Activated CD8-positive, alpha-beta memory T cell treated with anti-CD3 and anti-CD28 coated beads, Interleukin-2, amount 10 ng/mL, durations not matched to agents 7 days and 5 days (primary cell): ENCODE measurements around the gene YARS1. TPM values are rescaled to one million over a fixed set of nuclear protein-coding genes. Genes with fewer than 3 reads are reported as not detected.

Experiments
- ATAC-seq: fragments of 150-1000 bp; cut with Tn5 transposase; one replicate; pipeline ENCODE4 v1.10.0; 2021; ENCODE audit warnings: moderate library complexity
- CTCF ChIA-PET: fragments of 350-600 bp; sonication (Branson Sonifier 250); formaldehyde crosslinking; loops from one replicate; lab custom pipeline; 2021; ENCODE audit warnings: antibody characterized with exemption; lab: Charles Lee
- DNase-seq: peaks from one replicate; pipeline ENCODE4 v3.0.0-alpha.2; 2020
- H3K27ac Mint-ChIP-seq: one replicate; pipeline ENCODE4 v1.8.0; 2021; ENCODE audit warnings: mild to moderate bottlenecking, mixed read lengths
- H3K27me3 Mint-ChIP-seq: one replicate; pipeline ENCODE4 v1.8.0; 2021; ENCODE audit warnings: mixed read lengths
- H3K36me3 Mint-ChIP-seq: one replicate; pipeline ENCODE4 v1.8.0; 2021; ENCODE audit warnings: mild to moderate bottlenecking, mixed read lengths
- H3K4me1 Mint-ChIP-seq: one replicate; pipeline ENCODE4 v1.8.0; 2021; ENCODE audit warnings: mixed read lengths
- H3K4me3 Mint-ChIP-seq: one replicate; pipeline ENCODE4 v1.8.0; 2021; ENCODE audit warnings: mild to moderate bottlenecking, moderate library complexity, mixed read lengths
- H3K9me3 Mint-ChIP-seq: one replicate; pipeline ENCODE4 v1.8.0; 2022; ENCODE audit warnings: low read depth, mixed read lengths
- total RNA-seq, 2 experiments: library from RNA; stranded (reverse); gene quantifications; one replicate each; pipeline ENCODE4 v1.2.3, GENCODE V29; 2021

Gene YARS1
- total RNA-seq, 2 experiments from 2014 or later = 192 to 238 TPM

DNA sequence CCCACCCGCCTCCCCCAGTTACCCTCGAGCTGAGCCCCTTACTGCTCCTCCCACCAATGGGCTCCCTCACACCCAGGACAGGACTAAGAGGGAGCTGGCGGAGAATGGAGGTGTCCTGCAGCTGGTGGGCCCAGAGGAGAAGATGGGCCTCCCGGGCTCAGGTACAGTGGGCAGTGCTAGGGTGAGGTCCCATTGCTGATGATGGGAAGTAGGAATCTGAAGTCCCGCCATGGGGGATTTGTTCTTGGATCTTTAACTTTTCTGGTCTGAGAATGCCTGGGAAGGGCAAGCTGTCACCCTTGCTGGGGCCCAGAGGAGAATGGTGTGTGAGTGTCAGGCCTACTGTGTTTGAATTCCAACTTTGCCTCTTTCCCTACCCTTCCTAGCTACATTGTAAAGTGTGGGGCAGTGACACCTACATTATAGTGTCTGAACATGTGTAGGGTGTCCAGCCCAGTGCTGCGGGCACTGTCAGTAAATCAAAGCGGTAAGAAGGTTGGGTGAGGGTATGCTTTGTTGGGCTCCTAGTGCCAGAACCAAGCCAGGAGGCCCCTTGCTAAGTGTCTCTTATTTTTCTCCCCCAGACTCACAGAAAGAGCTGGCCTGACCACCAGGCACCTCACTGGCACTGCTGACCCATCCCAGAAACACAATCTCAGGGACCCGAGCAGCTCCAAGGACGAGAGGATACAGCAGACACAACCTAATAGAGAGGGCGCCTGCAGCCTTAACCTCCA, 44.7 kb downstream of the YARS1 start:
- Mint-ChIP-seq H3K4me1 (peaks cover 6% of the 10 kb centered on the region), H3K36me3 (peaks cover 14% of the 10 kb centered on the region), H3K9me3 (no peaks in the 10 kb centered on the region), H3K27me3 (no peaks in the 10 kb centered on the region), H3K4me3 (no peak overlapping the region), H3K27ac (no peak overlapping the region)
- ATAC-seq (no peak), DNase-seq (no peak)
- CTCF ChIA-PET = interaction anchor here (0.6 to 9.3 kb wide), 33 partner anchors 9 to 524 kb away, joined by 3 to 153 read pairs (median 4); partner anchors contain the start of genes S100PBP and YARS1

DNA sequence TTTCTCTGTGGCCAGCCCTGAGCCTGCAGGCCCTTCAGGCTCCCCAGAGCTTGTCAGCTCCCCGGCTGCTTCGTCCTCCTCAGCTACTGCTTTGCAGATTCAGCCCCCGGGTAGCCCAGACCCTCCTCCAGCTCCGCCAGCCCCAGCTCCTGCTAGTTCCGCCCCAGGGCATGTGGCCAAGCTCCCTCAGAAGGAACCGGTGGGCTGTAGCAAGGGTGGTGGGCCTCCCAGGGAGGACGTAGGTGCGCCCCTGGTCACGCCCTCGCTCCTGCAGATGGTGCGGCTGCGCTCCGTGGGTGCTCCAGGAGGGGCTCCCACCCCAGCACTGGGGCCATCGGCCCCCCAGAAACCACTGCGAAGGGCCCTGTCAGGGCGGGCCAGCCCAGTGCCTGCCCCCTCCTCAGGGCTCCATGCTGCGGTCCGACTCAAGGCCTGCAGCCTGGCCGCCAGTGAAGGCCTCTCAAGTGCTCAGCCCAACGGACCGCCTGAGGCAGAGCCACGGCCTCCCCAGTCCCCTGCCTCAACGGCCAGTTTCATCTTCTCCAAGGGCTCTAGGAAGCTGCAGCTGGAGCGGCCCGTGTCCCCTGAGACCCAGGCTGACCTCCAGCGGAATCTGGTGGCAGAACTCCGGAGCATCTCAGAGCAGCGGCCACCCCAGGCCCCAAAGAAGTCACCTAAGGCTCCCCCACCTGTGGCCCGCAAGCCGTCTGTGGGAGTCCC, 45.4 kb downstream of the YARS1 start:
- DNase-seq = no peak
- H3K27me3 Mint-ChIP-seq = no peaks in the 10 kb centered on the region
- no peak overlapping the region for H3K27ac Mint-ChIP-seq
- ATAC-seq = no peak
- peaks cover 14% of the 10 kb centered on the region for H3K36me3 Mint-ChIP-seq
- peaks cover 6% of the 10 kb centered on the region for H3K4me1 Mint-ChIP-seq
- no peak overlapping the region for H3K4me3 Mint-ChIP-seq
- CTCF ChIA-PET = interaction anchor here (1.0 to 9.3 kb wide), 8 partner anchors 9 to 525 kb away, joined by 3 to 153 read pairs (median 6); no protein-coding TSS in a partner anchor
- no peaks in the 10 kb centered on the region for H3K9me3 Mint-ChIP-seq

DNA sequence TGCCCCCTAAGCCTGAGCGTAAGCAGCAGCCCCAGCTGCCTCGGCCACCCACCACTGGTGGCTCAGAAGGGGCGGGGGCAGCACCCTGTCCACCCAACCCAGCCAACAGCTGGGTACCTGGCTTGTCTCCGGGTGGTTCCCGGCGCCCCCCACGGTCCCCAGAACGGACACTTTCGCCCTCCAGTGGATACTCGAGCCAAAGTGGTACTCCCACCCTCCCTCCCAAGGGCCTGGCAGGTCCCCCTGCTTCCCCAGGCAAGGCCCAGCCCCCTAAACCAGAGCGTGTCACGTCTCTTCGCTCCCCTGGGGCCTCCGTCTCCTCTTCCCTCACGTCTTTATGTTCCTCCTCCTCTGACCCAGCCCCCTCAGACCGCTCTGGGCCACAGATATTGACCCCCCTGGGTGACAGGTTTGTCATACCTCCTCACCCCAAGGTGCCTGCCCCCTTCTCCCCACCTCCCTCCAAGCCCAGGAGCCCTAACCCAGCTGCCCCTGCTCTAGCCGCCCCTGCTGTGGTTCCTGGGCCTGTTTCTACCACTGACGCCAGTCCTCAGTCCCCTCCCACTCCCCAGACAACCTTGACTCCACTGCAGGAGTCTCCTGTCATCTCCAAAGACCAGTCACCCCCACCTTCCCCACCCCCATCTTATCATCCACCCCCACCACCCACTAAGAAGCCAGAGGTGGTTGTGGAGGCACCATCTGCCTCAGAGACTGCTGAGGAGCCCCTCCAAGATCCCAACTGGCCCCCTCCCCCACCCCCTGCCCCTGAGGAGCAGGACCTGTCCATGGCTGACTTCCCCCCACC, 46.2 kb downstream of the YARS1 start:
- CTCF ChIA-PET = interaction anchor here (9.3 kb wide), 1 partner anchor 58 kb away, joined by 153 read pairs; no protein-coding TSS in a partner anchor
- Mint-ChIP-seq H3K27me3 (no peaks in the 10 kb centered on the region), H3K27ac (no peak overlapping the region), H3K36me3 (peaks cover 8% of the 10 kb centered on the region), H3K9me3 (no peaks in the 10 kb centered on the region), H3K4me3 (no peak overlapping the region), H3K4me1 (peaks cover 6% of the 10 kb centered on the region)
- DNase-seq (no peak), ATAC-seq (no peak)

DNA sequence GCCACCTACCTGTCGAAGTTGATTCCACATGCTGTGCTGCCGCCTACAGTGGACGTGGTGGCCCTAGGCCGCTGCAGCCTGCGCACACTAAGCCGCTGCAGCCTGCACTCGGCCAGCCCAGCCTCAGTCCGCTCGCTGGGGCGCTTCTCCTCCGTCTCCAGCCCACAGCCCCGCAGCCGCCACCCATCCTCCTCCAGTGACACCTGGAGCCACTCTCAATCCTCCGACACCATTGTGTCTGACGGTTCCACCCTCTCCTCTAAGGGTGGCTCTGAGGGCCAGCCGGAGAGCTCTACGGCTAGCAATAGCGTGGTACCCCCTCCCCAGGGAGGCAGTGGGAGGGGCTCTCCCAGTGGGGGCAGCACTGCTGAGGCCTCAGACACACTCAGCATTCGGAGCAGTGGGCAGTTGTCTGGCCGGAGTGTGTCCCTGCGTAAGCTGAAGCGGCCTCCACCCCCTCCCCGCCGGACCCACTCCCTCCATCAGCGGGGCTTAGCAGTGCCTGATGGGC, 46.9 kb downstream of the YARS1 start:
- H3K4me1 Mint-ChIP-seq = peaks cover 2% of the 10 kb centered on the region
- no peak overlapping the region for H3K4me3 Mint-ChIP-seq
- no peaks in the 10 kb centered on the region for H3K27me3 Mint-ChIP-seq
- H3K36me3 Mint-ChIP-seq = peaks cover 3% of the 10 kb centered on the region
- CTCF ChIA-PET = interaction anchor here (9.3 kb wide), 1 partner anchor 58 kb away, joined by 153 read pairs; no protein-coding TSS in a partner anchor
- ATAC-seq = no peak
- no peak for DNase-seq
- H3K9me3 Mint-ChIP-seq = no peaks in the 10 kb centered on the region
- no peak overlapping the region for H3K27ac Mint-ChIP-seq

DNA sequence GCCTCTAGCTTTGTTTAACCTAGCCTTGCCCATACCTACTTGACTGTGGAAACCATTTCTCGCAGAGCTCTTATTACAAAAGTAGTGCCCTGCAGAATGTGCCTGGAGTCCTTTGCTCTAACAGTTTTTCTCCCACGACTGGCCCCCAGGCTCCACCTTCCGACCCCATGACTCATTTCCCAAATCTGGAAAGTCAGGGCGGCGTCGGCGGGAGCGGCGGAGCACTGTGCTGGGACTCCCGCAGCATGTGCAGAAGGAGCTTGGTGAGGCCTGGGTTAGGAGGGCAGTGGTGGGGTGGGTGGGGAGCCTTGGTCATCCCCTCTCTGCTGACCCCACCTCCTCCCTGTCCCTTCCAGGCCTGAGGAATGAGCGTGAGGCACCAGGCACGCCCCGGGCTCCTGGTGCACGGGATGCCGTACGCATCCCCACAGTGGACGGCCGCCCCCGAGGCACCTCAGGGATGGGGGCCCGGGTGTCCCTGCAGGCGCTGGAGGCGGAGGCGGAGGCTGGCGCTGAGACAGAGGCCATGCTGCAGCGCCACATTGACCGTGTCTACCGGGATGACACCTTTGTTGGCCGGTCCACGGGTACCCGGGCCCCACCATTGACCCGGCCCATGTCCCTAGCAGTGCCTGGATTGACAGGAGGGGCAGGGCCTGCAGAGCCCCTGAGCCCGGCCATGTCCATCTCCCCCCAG, 47.5 kb downstream of the YARS1 start:
- CTCF ChIA-PET = interaction anchor here (9.3 kb wide), 1 partner anchor 57 kb away, joined by 153 read pairs; no protein-coding TSS in a partner anchor
- Mint-ChIP-seq H3K4me1 (no peaks in the 10 kb centered on the region), H3K36me3 (no peaks in the 10 kb centered on the region), H3K27ac (no peak overlapping the region), H3K4me3 (no peak overlapping the region), H3K9me3 (no peaks in the 10 kb centered on the region), H3K27me3 (no peaks in the 10 kb centered on the region)
- ATAC-seq (no peak), DNase-seq (no peak)

DNA sequence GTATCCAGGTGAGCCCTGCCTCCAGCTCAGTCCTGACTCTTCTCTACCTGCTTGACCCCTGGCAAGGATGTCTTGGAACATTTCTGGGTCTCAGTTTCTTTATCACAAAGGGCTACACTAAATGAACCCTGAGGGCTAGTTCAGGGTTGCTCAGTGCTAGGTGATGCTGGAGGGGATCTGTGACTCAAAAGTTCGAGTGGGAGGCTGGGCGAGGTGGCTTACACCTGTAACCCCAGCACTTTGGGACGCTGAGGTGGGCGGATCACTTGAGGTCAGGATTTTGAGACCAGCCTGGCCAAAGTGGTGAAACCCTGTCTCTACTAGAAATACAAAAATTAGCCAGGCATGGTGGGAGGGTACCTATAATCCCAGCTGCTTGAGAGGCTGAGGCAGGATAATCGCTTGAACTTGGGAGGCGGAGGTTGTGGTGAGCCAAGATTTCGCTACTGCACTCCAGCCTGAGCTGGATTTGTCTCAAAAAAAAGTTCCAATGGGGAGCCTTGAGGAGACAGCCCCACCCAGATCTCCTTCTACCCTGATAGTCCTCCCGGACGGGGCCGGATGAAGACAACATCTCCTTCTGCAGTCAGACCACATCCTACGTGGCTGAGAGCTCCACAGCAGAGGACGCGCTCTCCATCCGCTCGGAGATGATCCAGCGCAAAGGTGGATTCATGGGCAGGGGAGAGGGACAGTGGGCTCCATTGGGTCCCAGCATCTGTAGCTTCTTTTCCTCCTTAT, 48.9 kb downstream of the YARS1 start:
- Mint-ChIP-seq H3K9me3 (no peaks in the 10 kb centered on the region), H3K27me3 (no peaks in the 10 kb centered on the region), H3K4me3 (no peak overlapping the region), H3K4me1 (no peaks in the 10 kb centered on the region), H3K36me3 (no peaks in the 10 kb centered on the region), H3K27ac (no peak overlapping the region)
- CTCF ChIA-PET = no interaction called here
- ATAC-seq (no peak), DNase-seq (no peak)

DNA sequence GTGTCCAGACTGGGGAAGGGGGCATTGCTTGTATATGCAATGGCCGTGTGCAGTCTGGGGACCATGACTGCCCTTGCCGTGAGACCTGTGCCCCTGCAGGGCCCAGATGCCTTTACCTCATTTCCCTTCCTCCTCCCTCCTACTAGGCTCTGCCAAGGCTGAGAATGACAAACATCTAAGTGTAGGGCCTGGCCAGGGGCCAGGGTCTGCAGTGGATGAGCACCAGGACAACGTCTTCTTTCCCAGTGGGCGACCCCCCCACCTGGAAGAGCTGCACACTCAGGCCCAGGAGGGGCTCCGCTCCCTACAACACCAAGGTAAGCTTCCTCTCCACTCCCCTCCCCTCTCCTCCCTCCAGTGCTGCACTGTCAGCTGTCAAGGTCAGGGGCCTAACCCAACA, 49.5 kb downstream of the YARS1 start:
- Mint-ChIP-seq H3K27me3 (no peaks in the 10 kb centered on the region), H3K27ac (no peak overlapping the region), H3K4me1 (no peaks in the 10 kb centered on the region), H3K36me3 (no peaks in the 10 kb centered on the region), H3K4me3 (no peak overlapping the region), H3K9me3 (no peaks in the 10 kb centered on the region)
- CTCF ChIA-PET = no interaction called here
- ATAC-seq (no peak), DNase-seq (no peak)

DNA sequence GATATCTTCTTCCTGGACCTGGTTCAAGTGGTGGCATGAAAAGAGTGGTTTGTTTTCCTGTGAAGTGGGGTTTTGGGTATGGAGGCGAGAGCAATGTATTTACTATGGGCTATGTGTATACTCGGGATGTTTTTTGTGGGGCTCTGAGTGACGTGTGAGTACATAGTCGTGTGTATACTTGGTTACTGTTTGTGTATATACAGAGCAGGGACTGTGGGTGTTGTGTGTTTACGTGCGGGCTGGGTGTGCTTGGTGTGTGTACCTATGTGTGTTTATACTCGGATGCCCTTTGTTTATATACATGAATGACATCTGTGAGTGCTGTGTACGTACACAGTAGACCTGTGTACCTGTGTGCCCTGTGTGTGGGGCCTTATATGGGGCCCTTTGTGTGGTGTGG, 50.0 kb downstream of the YARS1 start:
- no peaks in the 10 kb centered on the region for H3K9me3 Mint-ChIP-seq
- DNase-seq = no peak
- no peak overlapping the region for H3K27ac Mint-ChIP-seq
- H3K27me3 Mint-ChIP-seq = no peaks in the 10 kb centered on the region
- CTCF ChIA-PET = no interaction called here
- H3K36me3 Mint-ChIP-seq = no peaks in the 10 kb centered on the region
- ATAC-seq = no peak
- H3K4me1 Mint-ChIP-seq = no peaks in the 10 kb centered on the region
- H3K4me3 Mint-ChIP-seq = no peak overlapping the region

DNA sequence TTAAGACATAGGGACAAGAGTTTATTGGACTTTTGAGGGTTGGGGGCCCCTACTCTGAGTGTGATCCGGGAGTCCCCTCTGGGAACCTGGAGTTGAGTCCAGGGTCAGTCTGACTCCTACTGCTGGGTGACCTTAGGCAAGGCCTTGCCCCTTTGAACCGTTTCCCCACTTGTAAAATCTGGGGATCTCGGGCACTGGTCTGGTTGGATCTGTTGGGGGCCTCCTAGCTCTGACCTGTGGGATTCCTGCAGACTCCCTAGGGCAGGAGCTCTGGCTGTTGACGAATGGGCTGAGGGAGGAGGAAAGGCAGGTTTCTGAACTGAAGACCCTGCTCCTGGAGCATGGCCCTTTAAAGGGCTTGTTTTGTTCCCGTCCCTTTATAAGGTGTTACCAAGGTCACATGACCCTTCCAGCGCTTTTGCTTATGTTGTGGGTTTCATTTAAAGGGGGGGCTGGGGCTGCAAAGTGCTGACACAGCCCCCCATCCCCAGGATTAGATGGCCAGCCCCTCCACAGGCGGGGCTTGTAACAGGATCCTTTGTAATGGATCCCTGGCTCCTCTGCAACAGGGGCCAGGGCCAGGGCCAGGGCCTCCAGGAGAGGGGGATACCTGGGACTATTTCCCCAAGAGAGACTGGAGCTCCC, 50.7 kb downstream of the YARS1 start:
- Mint-ChIP-seq H3K4me3 (no peak overlapping the region), H3K4me1 (no peaks in the 10 kb centered on the region), H3K36me3 (no peaks in the 10 kb centered on the region), H3K27me3 (no peaks in the 10 kb centered on the region), H3K9me3 (no peaks in the 10 kb centered on the region), H3K27ac (no peak overlapping the region)
- no peak for DNase-seq
- CTCF ChIA-PET = interaction anchor here (0.6 kb wide), 1 partner anchor 54 kb away, joined by 4 read pairs; no protein-coding TSS in a partner anchor
- no peak for ATAC-seq

DNA sequence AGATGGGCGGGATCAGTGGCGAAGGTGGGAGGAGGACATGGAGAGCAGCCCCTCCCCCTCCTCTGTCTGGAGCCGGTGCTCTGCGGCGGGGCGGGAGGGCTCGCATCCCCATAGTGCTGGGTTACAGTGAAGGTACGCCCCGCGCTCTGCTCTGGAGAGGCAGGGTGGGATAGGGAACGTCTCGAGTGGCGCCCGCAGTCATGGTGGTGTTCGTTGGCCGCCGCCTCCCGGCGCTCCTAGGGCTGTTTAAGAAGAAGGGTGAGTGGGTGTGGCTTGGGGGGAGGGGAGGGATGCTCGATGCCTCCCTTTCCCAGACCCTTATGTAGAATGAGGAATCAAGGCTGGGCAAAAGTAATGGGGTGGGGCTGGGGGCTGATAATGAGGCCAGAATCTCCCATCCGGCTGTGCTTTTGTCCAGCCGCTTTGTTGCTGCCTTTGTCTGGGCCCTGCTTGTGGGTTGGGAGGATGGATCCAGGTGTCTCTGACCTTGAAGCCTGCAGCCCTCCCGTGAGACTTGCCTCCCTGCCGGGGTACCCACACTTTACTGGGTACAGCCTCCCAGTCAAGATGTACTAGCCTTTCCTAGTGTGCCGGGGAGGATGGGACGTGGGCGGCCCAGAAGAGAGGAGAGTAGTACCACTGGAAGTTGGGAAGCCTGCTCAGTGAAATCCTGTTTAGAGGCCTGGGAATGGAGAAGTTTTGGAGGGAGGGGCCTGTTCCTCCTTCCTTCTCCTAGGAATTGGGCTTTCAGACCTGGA, 51.4 kb downstream of the YARS1 start:
- no peak overlapping the region for H3K27ac Mint-ChIP-seq
- ATAC-seq (no peak), DNase-seq (no peak)
- no peaks in the 10 kb centered on the region for H3K9me3 Mint-ChIP-seq
- H3K4me3 Mint-ChIP-seq = no peak overlapping the region
- CTCF ChIA-PET = interaction anchor here (1.0 to 2.0 kb wide), 2 partner anchors 53 to 245 kb away, joined by 3 to 6 read pairs; no protein-coding TSS in a partner anchor
- no peaks in the 10 kb centered on the region for H3K36me3 Mint-ChIP-seq
- no peaks in the 10 kb centered on the region for H3K27me3 Mint-ChIP-seq
- peaks cover 2% of the 10 kb centered on the region for H3K4me1 Mint-ChIP-seq
